ENCODE measurements around the gene HIVEP2.

DNA sequence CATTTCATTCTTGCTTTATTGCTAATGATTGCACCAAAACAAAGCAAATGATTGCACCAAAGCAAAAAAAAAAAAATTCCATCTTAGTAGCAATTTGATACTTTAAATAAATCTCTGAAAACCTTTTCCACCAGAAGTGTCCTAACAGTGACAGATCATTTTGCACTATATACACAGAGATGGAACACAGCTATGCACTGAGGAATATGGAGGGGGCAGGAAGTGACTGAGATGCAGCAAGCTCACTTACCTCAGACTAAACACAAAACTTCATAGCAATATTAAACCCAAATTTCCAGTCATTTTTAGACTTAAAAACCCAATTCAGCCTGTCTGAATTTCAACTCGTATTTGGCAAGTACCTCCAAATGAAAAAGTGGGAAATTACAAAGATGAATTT, 41.2 kb downstream of the HIVEP2 start:
- TF ChIP-seq MAZ (IDR thresholded peaks at IDR 0.05; ENCODE audit: borderline replicate concordance, low read depth, low read length) (no peak), BHLHE40 (IDR thresholded peaks at IDR 0.05; ENCODE audit: low read depth, low read length) (no peak), ESRRA (IDR thresholded peaks at IDR 0.05; ENCODE audit: borderline replicate concordance, low read length) (no peak), POLR2A (IDR thresholded peaks at IDR 0.05; ENCODE audit: low read length) (no peak)
- TF ChIP-seq, protein P1, sequence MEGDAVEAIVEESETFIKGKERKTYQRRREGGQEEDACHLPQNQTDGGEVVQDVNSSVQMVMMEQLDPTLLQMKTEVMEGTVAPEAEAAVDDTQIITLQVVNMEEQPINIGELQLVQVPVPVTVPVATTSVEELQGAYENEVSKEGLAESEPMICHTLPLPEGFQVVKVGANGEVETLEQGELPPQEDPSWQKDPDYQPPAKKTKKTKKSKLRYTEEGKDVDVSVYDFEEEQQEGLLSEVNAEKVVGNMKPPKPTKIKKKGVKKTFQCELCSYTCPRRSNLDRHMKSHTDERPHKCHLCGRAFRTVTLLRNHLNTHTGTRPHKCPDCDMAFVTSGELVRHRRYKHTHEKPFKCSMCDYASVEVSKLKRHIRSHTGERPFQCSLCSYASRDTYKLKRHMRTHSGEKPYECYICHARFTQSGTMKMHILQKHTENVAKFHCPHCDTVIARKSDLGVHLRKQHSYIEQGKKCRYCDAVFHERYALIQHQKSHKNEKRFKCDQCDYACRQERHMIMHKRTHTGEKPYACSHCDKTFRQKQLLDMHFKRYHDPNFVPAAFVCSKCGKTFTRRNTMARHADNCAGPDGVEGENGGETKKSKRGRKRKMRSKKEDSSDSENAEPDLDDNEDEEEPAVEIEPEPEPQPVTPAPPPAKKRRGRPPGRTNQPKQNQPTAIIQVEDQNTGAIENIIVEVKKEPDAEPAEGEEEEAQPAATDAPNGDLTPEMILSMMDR (IDR thresholded peaks at IDR 0.05): no peak
- TF ChIP-seq, protein P2, sequence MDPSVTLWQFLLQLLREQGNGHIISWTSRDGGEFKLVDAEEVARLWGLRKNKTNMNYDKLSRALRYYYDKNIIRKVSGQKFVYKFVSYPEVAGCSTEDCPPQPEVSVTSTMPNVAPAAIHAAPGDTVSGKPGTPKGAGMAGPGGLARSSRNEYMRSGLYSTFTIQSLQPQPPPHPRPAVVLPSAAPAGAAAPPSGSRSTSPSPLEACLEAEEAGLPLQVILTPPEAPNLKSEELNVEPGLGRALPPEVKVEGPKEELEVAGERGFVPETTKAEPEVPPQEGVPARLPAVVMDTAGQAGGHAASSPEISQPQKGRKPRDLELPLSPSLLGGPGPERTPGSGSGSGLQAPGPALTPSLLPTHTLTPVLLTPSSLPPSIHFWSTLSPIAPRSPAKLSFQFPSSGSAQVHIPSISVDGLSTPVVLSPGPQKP (IDR thresholded peaks at IDR 0.05; ENCODE audit: low read depth, low read length): no peak
- TF ChIP-seq, protein P3, sequence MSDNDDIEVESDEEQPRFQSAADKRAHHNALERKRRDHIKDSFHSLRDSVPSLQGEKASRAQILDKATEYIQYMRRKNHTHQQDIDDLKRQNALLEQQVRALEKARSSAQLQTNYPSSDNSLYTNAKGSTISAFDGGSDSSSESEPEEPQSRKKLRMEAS (IDR thresholded peaks at IDR 0.05): no peak
- TF ChIP-seq, protein P4, sequence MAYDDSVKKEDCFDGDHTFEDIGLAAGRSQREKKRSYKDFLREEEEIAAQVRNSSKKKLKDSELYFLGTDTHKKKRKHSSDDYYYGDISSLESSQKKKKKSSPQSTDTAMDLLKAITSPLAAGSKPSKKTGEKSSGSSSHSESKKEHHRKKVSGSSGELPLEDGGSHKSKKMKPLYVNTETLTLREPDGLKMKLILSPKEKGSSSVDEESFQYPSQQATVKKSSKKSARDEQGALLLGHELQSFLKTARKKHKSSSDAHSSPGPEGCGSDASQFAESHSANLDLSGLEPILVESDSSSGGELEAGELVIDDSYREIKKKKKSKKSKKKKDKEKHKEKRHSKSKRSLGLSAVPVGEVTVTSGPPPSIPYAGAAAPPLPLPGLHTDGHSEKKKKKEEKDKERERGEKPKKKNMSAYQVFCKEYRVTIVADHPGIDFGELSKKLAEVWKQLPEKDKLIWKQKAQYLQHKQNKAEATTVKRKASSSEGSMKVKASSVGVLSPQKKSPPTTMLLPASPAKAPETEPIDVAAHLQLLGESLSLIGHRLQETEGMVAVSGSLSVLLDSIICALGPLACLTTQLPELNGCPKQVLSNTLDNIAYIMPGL (CRISPR knock-in tag; IDR thresholded peaks at IDR 0.05; ENCODE audit: borderline replicate concordance): no peak
